ENCODE measurements around the gene HABP4.

HABP4 gene

GRCh38 chr9:96524045-96524444 lies 74.1 kb downstream of the HABP4 start:
- TF ChIP-seq CTCF (IDR thresholded peaks at IDR 0.05; ENCODE audit: low read depth, low read length) = no peak
- H3K4me3 ChIP-seq (ENCODE audit: low read depth, low read length) = no peak overlapping the region

GRCh38 chr9:96524764-96525163 lies 74.8 kb downstream of the HABP4 start:
- no peak overlapping the region for H3K4me3 ChIP-seq (ENCODE audit: low read depth, low read length)
- TF ChIP-seq CTCF (IDR thresholded peaks at IDR 0.05; ENCODE audit: low read depth, low read length) = no peak

GRCh38 chr9:96532173-96532572 lies 82.2 kb downstream of the HABP4 start:
- H3K4me3 ChIP-seq (ENCODE audit: low read depth, low read length) = no peak overlapping the region
- TF ChIP-seq CTCF (IDR thresholded peaks at IDR 0.05; ENCODE audit: low read depth, low read length) = no peak

GRCh38 chr9:96540106-96540505 lies 90.1 kb downstream of the HABP4 start:
- H3K4me3 ChIP-seq (ENCODE audit: low read depth, low read length) = no peak overlapping the region
- no peak for TF ChIP-seq CTCF (IDR thresholded peaks at IDR 0.05; ENCODE audit: low read depth, low read length)

Data from WI38 (cell line).